NK-92 (cell line): ENCODE measurements around the gene KHDC4.

Experiments
- DNase-seq: peaks from one replicate; lab custom pipeline; 2025; ENCODE audit not compliant: unreplicated experiment; lab: John Stamatoyannopoulos, UW

KHDC4 gene

GRCh38 chr1:155872527-155872926, 61.7 kb downstream of the KHDC4 start:
- DNase-seq: no peak

GRCh38 chr1:155871390-155871789, 62.8 kb downstream of the KHDC4 start:
- no peak for DNase-seq

GRCh38 chr1:155867766-155868165, 66.4 kb downstream of the KHDC4 start:
- no peak for DNase-seq

- no peak for DNase-seq
Measured at GRCh38 chr1:155864393-155864792, 69.8 kb downstream of the KHDC4 start.
